ENCODE data around the gene TMEM271.
"Not testable (repeated sequence)": the region's sequence is repeated elsewhere in the genome, so short reads cannot be mapped to it uniquely, and the experiment has no call there.

TMEM271 gene

GRCh38 chr4:568962-569361, 7.1 kb downstream of the TMEM271 start:
- TF ChIP-seq CTCF (IDR thresholded peaks at IDR 0.05; ENCODE audit: borderline replicate concordance, control extremely low read depth, extremely low read depth, insufficient read depth, missing control alignments): no peak
- in situ Hi-C loops (cut with MboI; ENCODE audit: low sequenced_read_pairs, unreplicated experiment): no loop called here
- DNase-seq (ENCODE audit: low spot score): no peak

- DNase-seq (ENCODE audit: low spot score): no peak
- no peak for TF ChIP-seq CTCF (IDR thresholded peaks at IDR 0.05; ENCODE audit: borderline replicate concordance, control extremely low read depth, extremely low read depth, insufficient read depth, missing control alignments)
- in situ Hi-C loops (cut with MboI; ENCODE audit: low sequenced_read_pairs, unreplicated experiment): no loop called here
Measured at GRCh38 chr4:568351-568652, 7.8 kb downstream of the TMEM271 start.

- no peak for TF ChIP-seq CTCF (IDR thresholded peaks at IDR 0.05; ENCODE audit: borderline replicate concordance, control extremely low read depth, extremely low read depth, insufficient read depth, missing control alignments)
- in situ Hi-C loops (cut with MboI; ENCODE audit: low sequenced_read_pairs, unreplicated experiment): no loop called here
Measured at GRCh38 chr4:567457-568350, 8.4 kb downstream of the TMEM271 start.

GRCh38 chr4:566508-567295, 9.4 kb downstream of the TMEM271 start:
- TF ChIP-seq CTCF (IDR thresholded peaks at IDR 0.05; ENCODE audit: borderline replicate concordance, control extremely low read depth, extremely low read depth, insufficient read depth, missing control alignments): no peak
- in situ Hi-C loops (cut with MboI; ENCODE audit: low sequenced_read_pairs, unreplicated experiment): no loop called here
- peak; percentile 77 for DNase-seq (ENCODE audit: low spot score)

More at GRCh38 chr4:567457-568350, 8.4 kb downstream of the TMEM271 start:
- DNase-seq (ENCODE audit: low spot score): no peak

- DNase-seq (ENCODE audit: low spot score): no peak
- TF ChIP-seq CTCF (IDR thresholded peaks at IDR 0.05; ENCODE audit: borderline replicate concordance, control extremely low read depth, extremely low read depth, insufficient read depth, missing control alignments): no peak
- in situ Hi-C loops (cut with MboI; ENCODE audit: low sequenced_read_pairs, unreplicated experiment): no loop called here
Measured at GRCh38 chr4:566035-566434, 10.1 kb downstream of the TMEM271 start.

GRCh38 chr4:565614-566013, 10.5 kb downstream of the TMEM271 start:
- DNase-seq (ENCODE audit: low spot score); in situ Hi-C loops (cut with MboI; ENCODE audit: low sequenced_read_pairs, unreplicated experiment): not testable (repeated sequence)

GRCh38 chr4:562458-562857, 13.6 kb downstream of the TMEM271 start:
- DNase-seq (ENCODE audit: low spot score); in situ Hi-C loops (cut with MboI; ENCODE audit: low sequenced_read_pairs, unreplicated experiment): not testable (repeated sequence)
